GM12875 (cell line): Measurements from ENCODE around the gene MTCL1.

Source experiments
- H3K4me3 ChIP-seq: one replicate; pipeline ENCODE4 v1.5.1; 2011; ENCODE audit warnings: low read depth, low read length, control low read depth
- CTCF ChIP-seq: IDR thresholded peaks from 2 replicates; pipeline ENCODE4 v1.5.1; 2011; ENCODE audit warnings: low read depth, mild to moderate bottlenecking, control low read depth, inconsistent platforms, low read length, moderate library complexity, borderline replicate concordance; ENCODE audit not compliant: insufficient read depth

Gene MTCL1

GRCh38 chr18:8699948-8700347 lies 5.4 kb upstream of the MTCL1 start:
- no peak overlapping the region for H3K4me3 ChIP-seq
- no peak for TF ChIP-seq CTCF

DNA sequence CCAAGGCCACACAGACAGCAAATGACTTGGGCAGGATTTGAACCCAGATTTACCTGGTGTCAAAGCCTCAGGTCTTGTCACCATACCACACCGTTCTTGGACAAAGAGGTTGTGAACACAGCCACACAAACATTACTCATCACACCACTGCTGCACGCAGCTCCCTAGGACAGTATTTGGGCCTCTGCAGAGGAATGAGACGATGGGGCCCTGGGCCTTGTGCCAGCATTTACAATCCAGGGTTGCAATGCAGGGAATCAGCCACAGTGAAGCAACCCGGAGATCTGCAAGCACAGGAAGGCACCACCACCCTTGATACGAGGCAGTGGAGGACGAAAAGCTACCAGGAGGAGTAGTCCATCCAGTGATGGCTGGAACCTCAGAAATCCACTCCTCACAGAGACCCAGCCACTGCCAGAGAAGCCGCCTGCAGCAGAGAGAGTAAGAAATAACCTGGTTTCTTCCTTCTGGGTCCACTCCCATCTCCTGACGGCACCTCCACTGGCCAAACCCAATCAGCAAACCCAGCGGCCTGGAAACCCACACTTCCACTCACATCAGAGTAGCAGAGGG lies 3.7 kb upstream of the MTCL1 start:
- no peak overlapping the region for H3K4me3 ChIP-seq
- TF ChIP-seq CTCF: no peak

GRCh38 chr18:8702668-8703067 lies 2.7 kb upstream of the MTCL1 start:
- no peak overlapping the region for H3K4me3 ChIP-seq
- TF ChIP-seq CTCF: no peak

GRCh38 chr18:8703092-8703709 lies 2.2 kb upstream of the MTCL1 start:
- TF ChIP-seq CTCF: no peak
- H3K4me3 ChIP-seq: no peak overlapping the region

DNA sequence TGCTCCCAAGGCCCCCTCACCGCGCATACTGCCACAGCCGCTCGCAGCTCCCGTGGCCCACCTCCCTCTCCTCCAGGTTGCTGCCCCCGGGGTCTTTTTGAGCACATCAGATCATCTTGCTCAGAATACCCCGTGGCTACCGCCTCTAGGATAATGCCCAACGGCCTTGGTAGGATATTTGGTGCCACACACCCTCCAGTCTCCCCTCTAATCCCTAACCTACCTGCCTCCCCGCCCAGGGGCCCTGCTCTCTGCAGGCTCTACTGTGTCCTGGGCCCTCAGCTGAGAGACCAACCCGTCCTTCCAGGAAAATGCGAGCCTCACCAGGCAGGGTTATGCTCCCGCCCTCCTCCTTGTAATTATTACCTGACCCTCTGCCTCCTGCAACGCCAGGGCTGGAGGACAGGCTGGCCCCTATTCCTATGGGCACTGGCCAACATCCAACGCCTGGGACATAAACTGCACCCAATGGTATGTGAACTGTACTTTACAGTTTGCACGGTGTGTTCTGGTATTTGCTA lies 1.5 kb upstream of the MTCL1 start:
- H3K4me3 ChIP-seq: no peak overlapping the region
- TF ChIP-seq CTCF: no peak

- peak overlapping the region; percentile 72 for H3K4me3 ChIP-seq
- no peak for TF ChIP-seq CTCF
These were observed 757 bp upstream of the MTCL1 start for GRCh38 chr18:8704361-8705237.
